GM18517 (cell line): Measurements from ENCODE around the gene ZP2.
"Not testable (repeated sequence)": the region's sequence is repeated elsewhere in the genome, so short reads cannot be mapped to it uniquely, and the experiment has no call there.

ENCODE experiments used
- ATAC-seq: cut with Tn5 transposase; IDR thresholded peaks from one replicate; pipeline ENCODE4 v1.9.1; 2021; ENCODE audit warnings: mild to moderate bottlenecking, moderate library complexity; ENCODE audit not compliant: unreplicated experiment

Gene ZP2

DNA sequence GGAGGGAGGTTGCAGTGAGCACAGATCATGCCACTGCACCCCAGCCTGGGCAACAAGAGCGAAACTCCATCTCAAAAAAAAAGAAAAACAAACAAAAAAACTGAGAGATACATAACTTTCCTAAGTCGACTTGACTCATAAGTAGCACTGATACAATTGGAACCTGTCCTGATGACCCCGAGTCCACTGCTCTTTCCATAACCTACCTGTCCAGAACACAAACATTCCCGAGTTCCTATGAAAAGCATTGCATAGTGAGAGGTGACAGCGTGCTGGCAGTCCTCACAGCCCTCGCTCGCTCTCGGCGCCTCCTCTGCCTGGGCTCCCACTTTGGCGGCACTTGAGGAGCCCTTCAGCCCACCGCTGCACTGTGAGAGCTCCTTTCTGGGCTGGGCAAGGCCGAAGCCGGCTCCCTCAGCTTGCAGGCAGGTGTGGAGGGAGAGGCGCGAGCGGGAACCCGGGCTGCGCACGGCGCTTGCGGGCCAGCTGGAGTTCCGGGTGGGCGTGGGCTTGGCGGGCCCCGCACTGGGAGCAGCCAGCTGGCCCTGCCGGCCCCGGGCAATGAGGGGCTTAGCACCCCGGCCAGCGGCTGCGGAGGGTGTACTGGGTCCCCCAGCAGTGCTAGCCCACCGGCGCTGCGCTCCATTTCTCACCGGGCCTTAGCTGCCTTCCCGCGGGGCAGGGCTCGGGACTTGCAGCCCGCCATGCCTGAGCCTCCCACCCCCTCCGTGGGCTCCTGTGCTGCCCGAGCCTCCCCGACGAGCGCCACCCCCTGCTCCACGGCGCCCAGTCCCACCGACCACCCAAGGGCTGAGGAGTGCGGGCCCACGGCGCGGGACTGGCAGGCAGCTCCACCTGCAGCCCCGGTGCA, 59.0 kb downstream of the ZP2 start:
- ATAC-seq = not testable (repeated sequence)

DNA sequence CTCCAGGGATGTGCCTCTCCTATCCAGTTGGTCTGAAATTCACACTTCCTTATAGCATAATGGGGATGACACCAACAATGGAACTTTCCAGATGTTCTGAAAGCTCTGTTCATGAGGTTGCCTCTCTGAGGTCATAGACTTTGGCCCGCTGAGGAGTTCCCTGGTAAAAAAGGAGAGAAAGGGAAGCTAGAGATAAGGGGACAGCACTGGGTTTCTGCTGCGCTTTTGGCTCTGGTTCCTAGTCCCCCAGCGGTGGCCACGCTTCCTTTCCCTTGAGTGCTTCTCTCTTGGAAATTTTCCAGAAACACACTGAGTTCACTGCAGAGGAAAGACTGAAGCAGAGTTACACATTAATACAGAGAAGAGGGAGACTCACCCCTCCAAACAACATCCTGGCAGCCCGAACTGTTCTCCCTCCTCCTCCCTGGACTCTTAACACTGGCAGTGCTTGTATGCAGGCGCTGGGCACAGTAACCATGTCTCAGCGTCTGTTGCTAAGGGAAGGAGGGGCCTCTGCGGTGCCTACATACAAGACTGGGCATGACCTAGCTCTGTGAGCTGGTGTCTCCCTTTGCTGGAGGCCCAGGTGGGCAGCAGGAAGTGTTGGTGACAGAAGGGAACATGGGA, 60.9 kb downstream of the ZP2 start, which contains the start of gene DNAH3:
TSS of gene DNAH3 (minus strand) at position 472 of the 627 bp plus-strand sequence. CDS start 527 bp downstream, outside the sequence.
- ATAC-seq = no peak
